ENCODE measurements around the gene GNAI3. TPM values are rescaled to one million over a fixed set of nuclear protein-coding genes. Genes with fewer than 3 reads are reported as not detected.

Gene GNAI3
- total RNA-seq, 1 experiment from 2014 or later = 9.9 TPM

GRCh38 chr1:109516872-109517271 lies 31.5 kb upstream of the GNAI3 start:
- Histone ChIP-seq H3K4me2 (ENCODE audit: insufficient read depth, insufficient read length, low read length) (no peak overlapping the region), H3K79me2 (ENCODE audit: insufficient read depth, low read length) (no peaks in the 10 kb centered on the region), H3K27ac (ENCODE audit: insufficient read length, low read depth, low read length) (no peak overlapping the region), H2BK120ac (ENCODE audit: low read depth, low read length, poor library complexity, severe bottlenecking) (no peak overlapping the region), H3K4ac (ENCODE audit: low read depth, low read length) (no peak overlapping the region), H3K27me3 (ENCODE audit: insufficient read depth, low read length) (no peaks in the 10 kb centered on the region), H3K23me2 (ENCODE audit: insufficient read length, low read depth, low read length, poor library complexity, severe bottlenecking) (no peaks in the 10 kb centered on the region), H4K8ac (replicated peaks; ENCODE audit: insufficient read length, low read depth, low read length) (no peak overlapping the region), H2BK20ac (ENCODE audit: low read depth, low read length, poor library complexity, severe bottlenecking) (no peak overlapping the region), H2AFZ (ENCODE audit: low read length) (no peak overlapping the region), H3K9ac (ENCODE audit: extremely low read depth, insufficient read length, low read length) (no peak overlapping the region), H2AK5ac (ENCODE audit: insufficient read length, low read length) (no peak overlapping the region), H3K9me3 (ENCODE audit: control insufficient read depth, low read depth, low read length) (no peaks in the 10 kb centered on the region), H3K18ac (ENCODE audit: insufficient read length, low read depth, low read length) (no peak overlapping the region), H4K5ac (ENCODE audit: insufficient read length, low read depth, low read length) (no peak overlapping the region), H3K79me1 (ENCODE audit: insufficient read depth, low read depth, low read length, poor library complexity, severe bottlenecking) (no peaks in the 10 kb centered on the region), H3K14ac (ENCODE audit: insufficient read depth, low read length) (no peak overlapping the region), H2BK5ac (ENCODE audit: insufficient read length, low read length) (no peak overlapping the region), H4K20me1 (ENCODE audit: control insufficient read depth, insufficient read depth, insufficient read length) (no peaks in the 10 kb centered on the region), H3K56ac (ENCODE audit: insufficient read length, low read depth, low read length) (no peak overlapping the region), H3K23ac (ENCODE audit: insufficient read length, low read depth, low read length) (no peak overlapping the region), H4K91ac (ENCODE audit: insufficient read length, low read depth, low read length) (no peak overlapping the region), H2BK15ac (ENCODE audit: low read depth, low read length) (no peak overlapping the region), H2BK12ac (ENCODE audit: insufficient read length, low read depth, low read length) (no peak overlapping the region), H3T11ph (ENCODE audit: low read length) (no peak overlapping the region), H3K4me1 (ENCODE audit: insufficient read depth, low read length) (no peaks in the 10 kb centered on the region)
- Mint-ChIP-seq H3K36me3 (ENCODE audit: insufficient read depth in 1 of 3, low read depth in 3 of 3) (no peaks in the 10 kb centered on the region), H3K27ac (no peak overlapping the region), H3K4me1 (peaks cover 0 to 3% of the 10 kb centered on the region in 2 experiments; a peak in 1 of 4 replicates), H3K27me3 (ENCODE audit: low read depth) (peaks cover 29% of the 10 kb centered on the region), H3K4me3 (no peak overlapping the region), H3K9me3 (no peaks in the 10 kb centered on the region)
- no peak for DNase-seq
- WGBS (ENCODE audit: extremely low coverage, insufficient read length, low lambda C conversion rate) = no CpG with 5 or more reads among the region's 5 CpGs
- no peak for TF ChIP-seq CTCF (conservative IDR thresholded peaks at IDR 0.05)

All from H9 (cell line).